CD4-positive, alpha-beta T cell treated with Interleukin-15 for 1 hour (primary cell): Measurements from ENCODE around the gene IGFL3.

Experiments used
- DNase-seq: peaks from one replicate; pipeline ENCODE4 v3.0.0-alpha.2; 2020

The IGFL3 gene

DNA sequence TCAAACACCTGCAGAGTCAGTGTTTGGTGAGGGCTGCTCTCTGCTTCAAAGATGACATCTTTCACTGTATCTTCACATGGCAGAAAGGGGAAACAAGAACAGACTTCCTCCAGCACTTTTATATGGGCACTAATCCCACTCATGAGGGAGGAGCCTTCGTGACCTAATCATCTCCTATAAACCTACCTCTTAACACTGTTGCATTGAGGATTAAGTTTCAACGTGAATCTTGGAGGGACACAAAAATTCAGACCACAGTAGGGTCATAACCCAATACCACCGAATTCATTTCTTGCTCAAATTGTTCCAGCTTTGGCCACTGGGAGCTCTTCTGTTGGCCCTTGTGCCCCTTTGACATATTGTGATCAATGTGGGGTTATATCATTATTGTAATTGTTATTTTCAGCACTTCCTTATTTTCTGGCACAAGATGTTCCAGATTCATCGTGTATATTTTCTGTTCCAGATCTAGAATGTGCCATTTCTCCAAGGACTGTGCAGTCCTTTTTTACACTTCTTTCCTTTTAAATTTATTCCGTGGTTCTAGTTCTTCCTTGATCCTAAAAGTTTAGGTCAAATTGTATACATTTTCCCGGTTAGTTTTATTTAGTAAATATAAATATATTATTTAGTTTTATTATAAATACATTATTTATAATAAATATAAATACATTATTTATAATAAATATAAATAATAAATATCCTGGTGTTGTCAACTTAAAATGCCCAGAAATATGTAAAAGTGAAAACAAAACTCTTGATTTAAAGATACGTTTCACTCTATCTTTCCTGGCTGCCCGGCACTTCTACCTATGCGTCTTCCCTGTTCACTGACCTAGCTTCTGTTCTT, 48.2 kb downstream of the IGFL3 start:
- no peak for DNase-seq

DNA sequence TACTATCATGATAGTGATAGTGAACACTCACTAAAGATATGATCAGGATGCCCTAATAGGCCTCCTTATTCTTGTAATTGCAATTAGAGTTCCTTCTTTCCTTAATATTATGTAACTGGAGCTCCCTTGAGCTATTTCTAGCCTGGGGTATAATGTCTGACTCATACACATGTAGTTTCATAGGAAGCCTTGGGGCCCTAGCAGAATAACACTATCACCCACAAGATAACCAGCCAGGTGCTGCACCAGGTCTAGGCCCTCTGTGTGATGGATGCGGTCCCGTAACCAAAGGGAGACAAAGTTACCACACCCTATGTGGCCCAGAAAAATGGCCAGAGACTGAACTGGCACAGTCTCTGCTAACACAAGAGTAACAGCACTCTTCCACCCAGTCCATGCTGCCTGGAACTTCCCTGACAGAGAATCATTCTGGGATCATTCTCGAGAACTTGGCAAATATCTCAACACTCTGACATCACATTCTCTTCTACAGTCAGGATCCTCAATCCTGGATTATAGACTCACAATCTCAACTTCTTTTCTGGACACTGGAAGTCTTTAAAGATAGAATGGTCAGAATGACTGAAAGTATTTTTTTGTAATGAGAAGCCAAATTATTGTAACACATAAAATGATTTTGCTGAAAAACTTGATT, 51.1 kb downstream of the IGFL3 start:
- DNase-seq = no peak
